ENCODE results near the gene LRP2BP.

GRCh38 chr4:185384061-185384460, 11.7 kb downstream of the LRP2BP start:
- no peak for TF ChIP-seq PHF8 (IDR thresholded peaks at IDR 0.05; ENCODE audit: borderline replicate concordance, low read depth)
- no peak for TF ChIP-seq PBX3 (IDR thresholded peaks at IDR 0.05)
- no peak for TF ChIP-seq CTCF (IDR thresholded peaks at IDR 0.05)
- TF ChIP-seq HDAC2 (IDR thresholded peaks at IDR 0.05), result no peak
- TF ChIP-seq POLR2A (IDR thresholded peaks at IDR 0.05; ENCODE audit: low read length), result no peak
- TF ChIP-seq MAZ (IDR thresholded peaks at IDR 0.05; ENCODE audit: borderline replicate concordance, low read depth, low read length), result no peak
- no peak for TF ChIP-seq BHLHE40 (IDR thresholded peaks at IDR 0.05; ENCODE audit: low read depth, low read length)
